GM21737 (cell line): ENCODE results near the gene DEK.
"Not testable (repeated sequence)": the region's sequence is repeated elsewhere in the genome, so short reads cannot be mapped to it uniquely, and the experiment has no call there.

Source experiments
- ATAC-seq: cut with Tn5 transposase; IDR thresholded peaks from one replicate; pipeline ENCODE4 v1.9.1; 2021; ENCODE audit warnings: mild to moderate bottlenecking, moderate library complexity; ENCODE audit not compliant: unreplicated experiment

Gene DEK

GRCh38 chr6:18207949-18208348 lies 56.4 kb downstream of the DEK start:
- no peak for ATAC-seq

- ATAC-seq, result no peak
Measured at GRCh38 chr6:18207438-18207837, 56.9 kb downstream of the DEK start.

DNA sequence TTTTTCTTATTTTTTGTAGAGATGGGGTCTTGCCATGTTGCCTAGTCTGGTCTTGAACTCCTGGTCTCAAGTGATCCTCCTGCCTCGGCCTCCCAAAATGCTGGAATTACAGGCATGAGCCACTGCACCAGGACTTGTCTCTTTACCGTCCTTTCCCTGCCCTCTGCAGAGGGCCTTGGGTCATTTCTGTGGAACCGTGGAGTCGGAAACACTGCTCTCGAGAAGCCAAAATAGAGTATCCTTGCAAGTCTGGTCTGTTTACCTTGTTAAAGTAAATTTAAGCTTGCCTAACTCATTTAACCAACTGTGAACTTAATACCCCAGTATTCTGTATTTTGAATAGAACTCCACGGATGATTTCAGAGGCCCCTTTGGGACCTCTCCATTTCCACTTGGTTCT lies 57.7 kb downstream of the DEK start:
- ATAC-seq, result no peak

DNA sequence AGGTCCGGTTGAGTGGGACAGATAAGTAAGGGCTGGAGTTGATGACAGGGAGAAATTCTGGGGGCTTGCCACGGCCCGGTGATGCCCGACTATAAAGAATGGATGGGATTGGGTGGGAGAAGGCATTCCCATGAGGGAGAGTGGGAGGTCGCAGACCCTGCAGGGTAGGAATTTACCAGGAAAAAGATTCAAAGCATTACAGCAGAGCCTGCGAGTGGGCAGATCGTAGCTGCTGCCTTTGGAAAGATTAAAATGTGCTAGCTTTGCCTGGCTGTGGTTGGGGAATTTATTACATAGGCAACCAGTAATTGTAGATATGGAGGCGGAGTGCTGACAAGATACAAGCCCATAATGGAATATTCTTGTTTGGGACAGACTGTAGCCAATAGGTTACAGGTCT lies 59.6 kb downstream of the DEK start:
- no peak for ATAC-seq

GRCh38 chr6:18203786-18204185 lies 60.5 kb downstream of the DEK start:
- ATAC-seq, result no peak

- no peak for ATAC-seq
Measured at GRCh38 chr6:18192026-18192425, 72.3 kb downstream of the DEK start.

DNA sequence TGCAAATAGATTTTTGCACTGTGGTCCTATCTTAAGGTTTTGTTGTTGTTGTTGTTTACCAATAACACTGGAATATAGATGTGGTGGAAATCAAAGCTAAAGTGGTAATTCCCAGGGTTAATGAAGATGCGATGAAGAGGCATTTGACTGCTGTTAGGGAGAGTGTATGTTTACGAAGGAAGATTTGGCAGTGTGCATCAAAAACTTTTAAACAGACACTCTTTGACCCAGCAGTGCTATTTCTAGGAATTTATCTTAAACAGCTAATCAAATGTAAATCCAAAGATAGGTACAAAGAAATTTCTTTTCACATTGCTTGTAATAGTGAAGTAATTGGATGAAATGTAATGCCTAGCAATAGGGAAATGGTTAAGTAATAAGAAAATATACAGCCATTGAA lies 75.1 kb downstream of the DEK start:
- ATAC-seq, result no peak

- ATAC-seq, result no peak
Measured at GRCh38 chr6:18187701-18188100, 76.6 kb downstream of the DEK start.

DNA sequence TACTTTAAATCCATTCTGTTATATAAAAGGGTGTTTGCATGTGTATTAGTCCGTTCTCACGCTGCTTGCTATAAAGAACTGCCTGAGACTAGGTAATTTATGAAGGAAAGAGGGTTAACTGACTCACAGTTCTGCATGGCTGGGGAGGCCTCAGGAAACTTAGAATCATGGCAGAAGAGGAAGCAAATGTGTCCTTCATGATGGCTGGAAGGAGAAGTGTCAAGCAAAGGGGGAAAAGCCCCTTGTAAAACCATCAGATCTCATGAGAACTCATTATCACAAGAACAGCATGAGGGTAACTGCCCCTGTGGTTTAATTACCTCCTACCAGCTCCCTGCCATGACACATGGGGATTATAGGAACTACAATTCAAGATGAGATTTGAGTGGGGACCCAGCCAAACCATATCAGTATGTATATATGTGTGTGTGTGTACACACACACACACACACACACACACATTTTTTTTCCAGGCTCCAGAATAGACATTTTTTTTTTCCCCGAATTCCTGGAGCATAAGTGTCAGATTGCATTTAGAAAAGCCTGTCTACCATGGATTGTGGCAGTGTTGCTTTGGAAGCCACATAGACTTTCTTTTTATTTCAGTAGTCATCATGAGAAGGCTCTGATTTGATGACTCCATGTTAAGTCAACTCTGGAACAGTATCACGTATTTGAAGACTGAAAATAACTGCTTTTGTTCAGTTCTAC lies 77.6 kb downstream of the DEK start:
- ATAC-seq, result no peak

DNA sequence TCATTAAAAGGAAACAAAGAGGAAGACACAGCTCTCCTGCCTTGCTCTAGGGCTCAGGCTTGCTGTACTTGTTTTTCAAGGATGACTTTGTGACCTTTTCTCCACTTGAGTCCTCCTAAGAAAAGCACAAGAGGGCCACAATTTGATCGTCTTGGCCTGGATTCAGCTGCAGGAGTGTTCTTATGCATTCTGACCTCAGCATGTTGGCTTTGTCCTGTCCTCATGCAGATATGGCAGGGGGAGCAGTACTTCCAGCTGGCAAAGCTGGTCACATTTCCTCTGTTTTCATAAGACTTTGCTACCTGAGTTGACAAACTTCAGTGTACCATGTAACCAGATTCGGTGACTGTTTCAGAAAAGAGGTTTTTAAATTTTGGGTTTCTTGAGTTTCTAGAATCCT lies 78.3 kb downstream of the DEK start:
- ATAC-seq, result no peak

GRCh38 chr6:18185624-18186023 lies 78.7 kb downstream of the DEK start:
- no peak for ATAC-seq

DNA sequence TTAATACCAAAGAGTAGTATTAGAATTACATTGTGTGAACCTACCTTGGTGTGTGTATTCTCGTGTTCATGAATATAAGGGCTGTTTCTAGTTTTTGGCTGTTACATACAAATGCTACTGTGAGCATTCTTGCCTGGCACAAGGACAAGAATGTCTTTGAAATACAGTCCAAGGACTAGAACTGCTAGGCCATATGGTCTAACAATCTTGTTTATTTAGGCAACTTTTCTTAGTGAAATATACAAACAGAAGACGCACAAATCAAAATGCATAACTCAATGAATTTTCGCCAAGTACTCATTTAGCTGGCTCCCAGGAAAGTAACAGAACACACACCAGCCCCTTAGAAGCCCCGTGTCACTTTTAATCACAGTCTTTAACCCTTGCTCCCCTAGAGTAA lies 80.6 kb downstream of the DEK start:
- ATAC-seq, result no peak

DNA sequence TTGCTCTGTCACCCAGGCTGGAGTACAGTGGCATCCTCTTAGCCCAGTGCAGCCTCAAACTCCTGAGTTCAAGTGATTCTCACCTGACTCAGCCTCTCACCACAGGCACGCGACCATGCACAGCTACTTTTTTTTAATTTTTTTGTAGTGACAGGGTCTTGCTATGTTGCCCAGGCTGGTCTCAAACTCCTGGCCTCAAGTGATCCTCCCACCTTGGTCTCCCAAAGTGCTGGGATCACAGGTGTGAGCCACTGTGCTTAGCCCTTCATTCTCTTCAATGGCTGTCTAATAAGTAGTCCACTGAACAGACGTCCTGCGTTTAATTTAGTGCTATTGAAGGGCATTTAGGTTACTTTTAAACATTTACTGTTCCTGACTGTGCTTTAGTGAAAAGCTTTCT lies 81.8 kb downstream of the DEK start:
- ATAC-seq, result no peak

GRCh38 chr6:18179770-18180356 lies 84.5 kb downstream of the DEK start:
- ATAC-seq, result no peak

DNA sequence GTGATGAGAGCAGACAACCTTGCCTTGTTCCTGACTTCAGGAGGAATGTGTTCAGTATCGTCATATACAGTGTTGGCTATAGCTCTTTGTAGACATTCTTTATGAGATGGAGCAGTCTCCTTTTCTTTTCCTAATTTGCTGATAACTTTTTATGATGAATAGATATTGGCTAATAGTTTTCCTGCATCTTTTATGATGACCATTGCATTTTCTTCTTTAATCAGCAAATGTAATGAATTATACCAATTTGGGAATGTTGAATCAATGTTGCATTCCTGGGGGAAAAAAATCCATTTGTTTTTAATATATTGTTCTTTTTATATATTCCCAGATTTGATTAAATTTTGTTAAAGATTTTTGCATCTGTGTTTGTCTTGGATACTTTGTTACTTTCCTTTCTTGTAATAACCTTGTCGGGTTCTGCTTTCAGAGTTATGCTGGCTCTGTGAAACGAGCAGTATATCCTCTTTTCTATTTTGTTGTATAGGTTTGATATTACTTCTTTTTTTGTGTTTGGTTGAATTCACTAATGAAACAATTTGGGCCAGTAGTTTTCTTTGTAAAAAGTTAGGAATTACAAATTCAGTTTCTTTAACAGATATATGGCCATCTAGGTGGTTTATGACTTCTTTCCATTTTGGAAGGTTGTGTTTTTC lies 85.2 kb downstream of the DEK start:
- no peak for ATAC-seq

DNA sequence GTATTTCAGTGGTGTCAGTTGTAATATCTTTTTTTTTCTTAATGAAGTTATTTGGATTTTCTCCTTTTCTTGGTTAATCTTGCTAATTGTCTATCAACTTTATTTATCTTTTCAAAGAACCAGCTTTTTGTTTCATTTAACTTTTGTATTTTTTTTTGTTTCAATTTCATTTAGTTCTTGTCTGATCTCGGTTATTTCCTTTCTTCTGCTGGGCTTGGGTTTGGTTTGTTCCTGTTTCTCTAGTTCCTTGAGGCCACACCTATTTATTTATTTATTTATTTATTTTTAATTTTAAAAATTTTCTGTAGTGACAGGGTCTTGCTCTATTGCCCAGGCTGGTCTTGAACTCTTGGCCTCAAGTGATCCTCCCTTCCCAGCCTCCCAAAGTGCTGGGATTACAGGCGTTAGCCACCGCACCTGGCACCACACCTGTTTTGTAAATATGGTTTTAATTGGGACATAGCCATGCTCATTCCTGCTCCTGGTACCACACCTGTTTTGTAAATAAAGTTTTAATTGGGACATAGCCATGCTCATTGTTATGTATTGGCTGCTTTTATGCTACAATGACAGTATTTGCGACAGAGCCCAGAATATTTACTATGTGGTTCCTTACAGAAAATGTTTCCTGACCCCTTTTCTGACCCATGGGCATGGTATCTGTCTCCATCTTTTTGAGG lies 86.9 kb downstream of the DEK start:
- ATAC-seq, result no peak

DNA sequence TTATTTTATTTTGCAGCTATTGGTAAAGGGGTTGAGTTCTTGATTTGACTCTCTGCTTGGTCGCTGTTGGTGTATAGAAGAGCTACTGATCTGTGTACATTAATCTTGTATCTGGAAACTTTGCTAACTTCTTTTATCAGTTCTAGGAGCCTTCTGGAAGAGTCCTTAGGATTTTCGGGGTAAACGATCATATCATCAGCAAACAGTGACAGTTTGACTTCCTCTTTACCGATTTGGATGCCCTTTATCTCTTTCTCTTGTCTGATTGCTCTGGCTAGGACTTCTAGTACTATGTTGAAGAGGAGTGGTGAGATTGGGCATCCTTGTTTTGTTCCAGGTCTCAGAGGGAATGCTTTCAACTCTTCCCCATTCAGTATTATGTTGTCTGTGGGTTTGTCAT lies 88.1 kb downstream of the DEK start:
- not testable (repeated sequence) for ATAC-seq
